Thyroid gland (tissue), 4 donors: ENCODE data around the gene ADAMTS12.
"Not testable (repeated sequence)": the region's sequence is repeated elsewhere in the genome, so short reads cannot be mapped to it uniquely, and the experiment has no call there.

Experiments used
- CTCF ChIP-seq, 6 experiments: fragments of 200-600 bp in 3 of 6; fragments of 450-650 bp in 3 of 6; sonication (generic) in 3 of 6; IDR thresholded peaks; one replicate each; pipeline ENCODE4 v1.5.1; 2016 to 2019; ENCODE audit warnings: antibody characterized with exemption in 6 of 6, mild to moderate bottlenecking in 2 of 6, inconsistent platforms in 1 of 6, moderate library complexity in 1 of 6
- POLR2A ChIP-seq, 2 donors: fragments of 450-650 bp; IDR thresholded peaks; one replicate each; pipeline ENCODE4 v1.6.1; 2017; ENCODE audit warnings: antibody characterized with exemption in 2 of 2, mild to moderate bottlenecking in 2 of 2, moderate library complexity in 1 of 2

- TF ChIP-seq CTCF, POLR2A (IDR thresholded peaks at IDR 0.05): not testable (repeated sequence)
Observed at GRCh38 chr5:33906248-33906647, 14.5 kb upstream of the ADAMTS12 start.
